Astrocyte of the cerebellum (primary cell): ENCODE data around the gene RASL10A.

Experiments used
- DNase-seq: peaks from one replicate; pipeline ENCODE4 v3.0.0-alpha.2; 2011; ENCODE audit warnings: low read depth
- H3K4me3 ChIP-seq: 2 replicates; pipeline ENCODE4 v1.5.1; 2011; ENCODE audit warnings: mild to moderate bottlenecking, low read depth, low read length, moderate library complexity
- CTCF ChIP-seq: IDR thresholded peaks from 2 replicates; pipeline ENCODE4 v1.5.1; 2012; ENCODE audit warnings: low read length, low read depth, moderate library complexity, mild to moderate bottlenecking; ENCODE audit errors: missing control alignments
- in situ Hi-C: cut with HindIII; loops from 2 replicates; pipeline ENCODE4 v1.10.0; 2017; ENCODE audit warnings: low sequenced_read_pairs

RASL10A gene

GRCh38 chr22:29290061-29290460 is 25.4 kb downstream of the RASL10A start:
- no peak overlapping the region for H3K4me3 ChIP-seq
- in situ Hi-C loops = no loop called here
- TF ChIP-seq CTCF = no peak
- DNase-seq = no peak

- TF ChIP-seq CTCF = no peak
- no peak overlapping the region for H3K4me3 ChIP-seq
- in situ Hi-C loops = no loop called here
- DNase-seq = no peak
These were observed 26.7 kb downstream of the RASL10A start for GRCh38 chr22:29288837-29289236.

- no peak for TF ChIP-seq CTCF
- DNase-seq = no peak
- H3K4me3 ChIP-seq = no peak overlapping the region
- in situ Hi-C loops = no loop called here
These were observed 31.3 kb downstream of the RASL10A start for GRCh38 chr22:29284196-29284595.

- in situ Hi-C loops = no loop called here
These were observed 37.6 kb downstream of the RASL10A start for GRCh38 chr22:29277927-29278326.

GRCh38 chr22:29275819-29276565 is 39.5 kb downstream of the RASL10A start:
- H3K4me3 ChIP-seq = no peak overlapping the region
- DNase-seq = no peak
- TF ChIP-seq CTCF = no peak
- in situ Hi-C loops = no loop called here

More at GRCh38 chr22:29277927-29278326, 37.6 kb downstream of the RASL10A start:
- H3K4me3 ChIP-seq = no peak overlapping the region
- no peak for TF ChIP-seq CTCF
- no peak for DNase-seq

GRCh38 chr22:29275167-29275566 is 40.3 kb downstream of the RASL10A start:
- DNase-seq = no peak
- in situ Hi-C loops = no loop called here
- H3K4me3 ChIP-seq = no peak overlapping the region
- TF ChIP-seq CTCF = no peak
